SU-DHL-6 (cell line): ENCODE measurements around the gene TRIM27.

Source experiments
- CTCF ChIP-seq: fragments of 200-600 bp; sonication (generic); IDR thresholded peaks from one replicate; pipeline ENCODE4 v1.5.1; 2017; ENCODE audit warnings: antibody characterized with exemption, mild to moderate bottlenecking, low read length, moderate library complexity; ENCODE audit not compliant: insufficient read depth, poor library complexity, severe bottlenecking
- EZH2phosphoT487 ChIP-seq: fragments of 200-600 bp; sonication (generic), shearing (Covaris generic); conservative IDR thresholded peaks from 2 replicates; pipeline ENCODE4 v1.6.1; 2018; ENCODE audit warnings: mild to moderate bottlenecking, antibody characterized with exemption, low read length, moderate library complexity, mixed read lengths

GRCh38 chr6:28956331-28956730 is 32.5 kb upstream of the TRIM27 start:
- TF ChIP-seq CTCF (no peak), EZH2phosphoT487 (no peak)
